GM18909 (cell line): Measurements from ENCODE around the gene SPATA2.

Experiments
- ATAC-seq: cut with Tn5 transposase; IDR thresholded peaks from one replicate; pipeline ENCODE4 v1.9.1; 2021; ENCODE audit warnings: mild to moderate bottlenecking; ENCODE audit not compliant: unreplicated experiment, poor library complexity

SPATA2 gene

DNA sequence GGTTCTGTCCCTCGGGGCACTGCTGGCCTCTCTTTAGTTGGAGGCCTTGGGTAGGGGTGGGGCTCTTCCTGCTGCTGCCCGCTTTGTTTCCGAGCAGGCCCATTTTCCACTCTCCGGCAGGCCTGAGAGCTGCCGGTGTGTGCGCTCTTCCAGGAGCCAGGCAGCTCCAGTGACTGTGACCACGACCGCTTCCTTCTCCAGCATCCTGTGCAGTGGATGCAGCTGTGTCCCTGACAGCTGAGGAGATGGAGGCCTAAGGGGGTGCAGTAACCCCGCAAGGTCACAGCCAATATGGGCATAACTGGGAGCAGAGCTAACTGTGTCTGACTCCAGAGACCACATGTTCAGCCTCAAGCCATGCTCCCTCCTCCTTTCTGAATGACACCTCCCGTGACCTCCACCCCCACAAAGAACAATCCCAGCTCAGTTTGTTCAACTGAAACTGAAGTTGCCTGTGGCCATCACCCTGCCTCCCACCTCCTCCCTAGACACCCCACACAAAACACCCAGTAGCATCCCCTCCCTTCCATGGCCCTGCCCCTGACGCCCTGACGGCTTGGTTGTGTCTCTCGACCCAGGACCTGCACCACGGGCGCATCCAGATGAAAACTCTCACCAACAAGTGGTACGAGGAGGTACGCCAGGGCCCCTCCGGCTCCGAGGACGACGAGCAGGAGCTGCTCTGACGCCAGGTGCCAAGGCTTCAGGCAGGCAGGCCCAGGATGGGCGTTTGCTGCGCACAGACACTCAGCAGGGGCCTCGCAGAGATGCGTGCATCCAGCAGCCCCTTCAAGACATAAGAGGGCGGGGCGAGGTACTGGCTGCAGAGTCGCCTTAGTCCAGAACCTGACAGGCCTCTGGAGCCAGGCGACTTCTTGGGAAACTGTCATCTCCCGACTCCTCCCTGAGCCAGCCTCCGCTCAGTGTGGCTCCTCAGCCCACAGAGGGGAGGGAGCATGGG, 27.8 kb downstream of the SPATA2 start:
- no peak for ATAC-seq

DNA sequence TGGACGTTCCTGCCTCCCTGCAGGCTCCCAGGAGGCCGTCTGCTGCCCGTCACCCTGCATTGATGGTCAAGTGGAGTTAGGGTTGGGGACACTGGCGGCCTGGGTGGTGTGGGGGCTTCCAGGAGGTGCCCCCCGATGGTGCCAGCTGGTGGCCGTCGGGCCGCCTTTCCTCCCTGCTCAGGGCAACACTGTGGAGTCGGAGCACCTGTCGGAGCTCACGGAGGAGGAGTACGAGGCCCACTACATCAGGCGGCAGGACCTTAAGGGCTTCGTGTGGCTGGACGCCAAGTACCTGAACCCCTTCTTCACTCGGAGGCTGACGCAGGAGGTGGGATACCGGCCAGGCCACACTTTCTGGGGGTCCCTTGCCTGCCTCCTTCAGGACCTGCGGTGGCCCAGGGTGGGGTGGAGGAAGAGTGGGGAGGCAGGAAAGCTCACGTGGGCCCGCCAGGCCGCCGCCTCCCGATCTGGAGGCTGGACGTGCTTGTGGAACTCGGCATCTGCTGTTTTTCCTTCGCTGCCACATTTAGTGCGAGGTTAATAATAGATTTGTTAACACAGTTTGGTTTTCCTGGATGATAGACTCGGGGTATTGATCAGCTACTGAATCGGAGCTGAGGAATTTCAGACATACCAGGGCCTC, 28.6 kb downstream of the SPATA2 start:
- ATAC-seq = no peak

DNA sequence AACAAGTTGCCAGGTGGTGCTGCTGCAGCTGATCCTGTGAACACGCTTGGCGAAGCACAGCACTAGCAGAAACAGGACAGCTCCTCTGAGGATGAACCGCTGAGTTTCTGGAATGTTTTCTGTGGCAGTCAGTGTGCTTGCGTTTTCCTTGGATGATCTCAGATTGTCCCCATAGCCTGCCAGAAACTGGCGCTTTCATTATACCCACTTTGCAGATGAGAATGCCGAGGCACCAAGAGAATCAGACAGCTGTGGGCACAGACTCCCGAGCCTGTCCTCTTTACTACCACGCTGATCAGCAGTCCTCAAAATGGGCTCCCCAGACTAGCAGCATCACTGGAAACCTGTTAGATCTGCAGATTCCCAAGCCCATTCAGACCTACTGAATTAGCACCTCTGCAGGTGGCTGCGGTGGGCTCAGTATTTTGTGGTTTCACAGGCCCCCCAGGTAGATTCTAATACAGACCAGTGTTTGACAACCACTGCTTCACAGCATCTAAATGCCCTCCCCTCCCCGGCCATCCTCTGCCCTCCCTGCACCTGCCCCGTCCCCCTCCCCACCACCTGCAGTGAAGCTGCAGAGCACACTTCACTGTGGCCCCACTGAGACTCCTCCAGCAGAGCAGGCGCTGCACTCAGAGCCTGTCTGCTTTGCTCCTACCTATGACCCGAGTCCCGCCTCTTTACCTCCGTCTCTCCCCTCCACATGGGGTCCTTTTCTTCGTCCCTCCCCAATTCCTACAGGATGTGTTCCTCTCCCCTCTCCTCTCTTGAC, 29.6 kb downstream of the SPATA2 start:
- ATAC-seq = no peak

DNA sequence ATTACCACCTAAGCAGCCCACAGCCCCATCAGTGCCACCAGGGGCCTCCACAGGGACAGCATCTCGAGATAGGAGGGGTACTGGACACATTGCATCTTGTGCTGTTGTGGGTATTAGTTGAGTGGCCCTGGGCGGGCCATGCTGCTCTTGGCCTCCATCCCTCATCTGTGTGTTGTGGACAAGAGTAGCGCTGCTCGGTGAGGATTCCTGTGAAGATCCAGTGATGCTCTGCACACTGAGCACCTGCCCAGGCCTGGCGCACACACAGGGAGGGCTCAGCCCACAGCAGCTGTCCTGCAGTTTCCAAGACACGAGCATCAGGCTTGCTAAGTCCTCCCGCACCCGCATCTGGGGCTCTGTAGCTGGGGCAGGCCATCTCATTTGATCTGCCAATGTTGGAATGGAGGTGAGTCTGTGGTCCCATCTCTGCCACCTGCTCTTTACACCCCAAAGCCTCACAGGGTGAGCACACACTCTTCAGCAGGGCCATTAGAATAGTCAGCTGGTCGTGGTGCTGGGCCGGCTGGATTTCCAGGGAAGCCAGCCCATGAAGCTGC, 32.0 kb downstream of the SPATA2 start:
- no peak for ATAC-seq

DNA sequence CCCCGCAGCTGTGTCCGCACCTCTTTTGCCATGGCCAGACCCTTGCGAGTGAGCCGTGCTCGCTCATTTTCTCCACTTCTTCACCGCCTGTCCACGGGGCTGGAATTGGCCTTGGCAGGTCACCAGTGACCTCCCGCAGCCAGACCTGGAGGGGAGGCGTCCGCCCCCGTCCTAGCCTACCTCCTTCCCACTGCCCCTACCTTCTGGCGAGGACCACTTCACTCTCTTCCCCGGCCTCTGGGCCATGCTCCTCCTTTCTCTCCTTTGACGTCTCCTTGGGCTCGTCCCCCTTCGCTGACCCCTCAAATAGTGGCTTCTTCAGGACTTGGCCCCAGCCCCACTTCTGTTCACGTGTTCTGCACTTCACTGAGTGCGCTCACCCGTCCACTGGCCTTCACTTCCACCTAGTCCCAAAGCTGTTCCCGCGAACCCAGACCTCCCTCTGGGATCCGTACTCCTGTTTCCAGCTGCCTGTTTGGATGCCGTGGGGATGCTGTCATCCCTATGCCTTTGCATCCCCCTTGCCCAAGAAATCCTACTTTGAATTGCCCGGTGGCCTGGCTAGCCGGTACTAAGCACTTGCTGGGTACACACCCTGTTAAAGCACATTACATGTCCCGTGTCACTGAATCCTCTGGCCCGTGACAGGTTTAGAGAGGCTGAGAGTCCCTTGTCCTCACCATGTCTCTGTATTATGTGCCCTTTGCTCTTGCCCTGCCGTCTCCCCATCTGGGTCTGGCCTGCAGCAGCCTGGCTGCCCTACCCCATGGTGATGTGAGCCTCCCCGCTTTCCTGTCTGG, 33.0 kb downstream of the SPATA2 start:
- ATAC-seq = no peak

DNA sequence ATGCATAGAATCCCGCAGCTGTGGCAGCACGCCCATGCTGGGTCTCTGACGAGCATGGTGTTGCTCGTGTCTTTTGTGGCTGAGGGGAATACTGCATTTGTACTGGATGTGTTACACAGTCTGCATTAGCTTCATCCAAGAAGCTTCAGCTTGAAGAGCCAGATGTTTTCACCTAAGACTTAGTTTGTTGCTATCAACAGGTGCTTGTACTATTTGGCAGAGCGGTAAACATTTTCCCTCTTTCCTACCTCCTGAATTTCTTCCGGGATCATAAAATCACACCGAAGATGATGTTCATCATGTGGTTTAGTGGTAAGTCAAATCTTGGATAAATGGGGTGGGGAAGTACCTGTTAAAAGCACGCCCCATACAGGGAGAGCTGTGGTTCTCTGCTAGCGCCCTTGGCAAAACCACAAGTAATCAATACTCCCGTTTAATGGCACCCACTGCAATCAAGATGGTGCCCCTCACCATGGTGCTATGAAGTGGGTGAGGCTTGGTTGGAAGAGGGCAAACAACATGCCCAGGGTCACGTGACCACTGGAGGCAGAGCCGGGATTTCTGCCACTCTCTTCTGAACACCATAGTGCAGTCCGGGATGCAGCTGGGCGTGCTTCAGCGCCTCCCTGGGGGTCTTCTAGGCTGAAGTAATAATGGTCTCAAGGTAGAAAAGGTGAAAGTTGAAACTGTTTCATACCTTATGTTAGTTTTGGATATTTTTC, 34.4 kb downstream of the SPATA2 start:
- ATAC-seq = no peak

DNA sequence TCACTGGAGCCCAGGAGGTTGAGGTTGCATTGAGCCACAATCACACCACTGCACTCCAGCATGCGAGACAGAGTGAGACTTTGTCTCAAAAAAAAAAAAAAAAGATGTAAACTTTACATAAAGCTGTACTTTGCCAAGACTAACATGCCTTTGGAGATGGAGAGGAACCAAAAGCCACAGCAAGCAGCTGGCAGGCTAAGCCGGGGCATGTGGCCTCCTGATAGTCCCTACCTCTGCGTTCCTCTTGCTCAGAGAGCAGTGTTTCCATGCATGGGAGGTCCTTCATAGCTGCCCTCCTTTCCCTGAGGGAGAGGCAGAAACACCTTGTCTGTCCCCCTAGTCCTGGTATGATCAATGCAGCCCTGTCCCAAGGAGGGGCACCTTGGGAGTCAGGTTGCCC, 35.2 kb downstream of the SPATA2 start:
- no peak for ATAC-seq

DNA sequence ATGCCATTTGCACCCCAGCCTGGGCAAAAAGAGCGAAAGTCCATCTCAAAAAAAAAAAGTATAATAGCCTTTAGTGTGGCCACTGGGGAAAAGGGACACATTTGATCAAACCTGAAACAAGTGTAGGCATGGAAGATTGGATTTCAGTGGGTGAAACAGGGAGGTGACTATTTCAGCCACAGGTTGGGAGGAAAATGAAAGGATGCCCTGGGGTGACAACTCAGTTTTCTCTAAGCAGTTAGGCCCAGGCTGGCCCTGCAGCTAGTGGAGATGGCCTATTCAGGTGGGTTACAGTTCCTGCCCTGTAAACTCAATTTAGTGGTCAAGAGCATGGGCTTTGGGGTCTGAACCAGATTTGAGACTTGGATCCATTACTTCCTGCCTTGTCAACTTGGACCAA, 36.4 kb downstream of the SPATA2 start:
- no peak for ATAC-seq

DNA sequence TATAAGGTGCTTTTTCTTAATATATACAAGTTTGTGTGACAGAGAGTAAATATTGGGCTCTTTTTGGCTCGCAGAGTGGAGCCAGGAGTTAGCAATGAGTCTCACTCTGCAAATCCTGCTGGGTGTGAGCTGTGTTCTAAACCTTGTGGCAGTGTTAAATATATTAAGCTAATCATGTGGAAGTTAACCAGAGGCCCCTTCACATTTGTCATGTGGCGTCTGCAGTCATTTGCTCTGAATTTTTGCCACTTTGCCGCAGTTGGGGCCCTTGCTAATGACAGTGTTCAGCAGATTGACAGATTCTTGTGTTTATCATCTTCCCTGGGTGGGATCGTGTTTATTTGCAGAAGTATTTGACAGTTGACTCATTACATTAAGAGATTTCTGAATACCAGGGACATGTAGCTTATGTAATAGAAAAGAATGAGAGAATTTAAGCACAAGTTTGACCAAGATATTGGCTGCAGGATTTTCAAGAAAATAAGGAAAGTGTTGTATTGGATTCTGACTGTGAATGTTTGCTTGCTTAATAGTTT, 37.9 kb downstream of the SPATA2 start:
- ATAC-seq = no peak

DNA sequence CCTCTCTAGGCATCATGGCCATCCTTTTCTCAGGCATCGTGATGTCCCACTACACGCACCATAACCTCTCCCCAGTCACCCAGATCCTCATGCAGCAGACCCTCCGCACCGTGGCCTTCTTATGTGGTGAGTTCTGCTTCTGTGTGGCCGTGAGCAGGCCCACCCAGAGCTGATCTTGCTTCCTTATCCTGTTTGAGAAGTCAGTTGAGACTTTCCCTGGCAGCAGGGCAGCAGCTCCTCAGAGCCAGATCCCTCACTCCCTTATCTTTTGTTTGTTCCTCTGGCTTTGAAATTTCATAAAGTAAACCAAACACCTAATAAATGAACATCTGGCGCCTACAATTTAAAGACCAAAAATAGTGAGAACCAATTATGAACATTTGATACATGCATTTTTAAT, 40.6 kb downstream of the SPATA2 start:
- ATAC-seq = no peak

DNA sequence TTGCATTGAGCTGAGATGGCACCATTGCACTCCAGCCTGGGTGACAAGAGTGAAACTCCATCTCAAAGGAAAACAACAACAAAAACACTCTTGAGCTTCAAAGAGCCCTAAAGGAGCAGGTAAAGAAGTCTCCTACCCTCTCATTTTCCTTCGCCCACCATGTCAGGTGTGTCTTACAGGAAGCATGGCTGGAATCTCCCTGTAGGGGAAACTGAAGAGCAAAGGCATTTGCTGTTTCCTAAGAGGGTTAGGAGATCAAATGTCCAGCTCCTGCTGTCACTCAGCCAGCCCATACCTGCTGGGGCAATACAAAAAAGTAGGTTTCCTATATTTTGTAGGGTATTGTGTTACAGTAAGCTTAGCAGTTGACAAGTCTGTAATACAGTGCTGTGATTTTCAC, 43.3 kb downstream of the SPATA2 start:
- no peak for ATAC-seq

DNA sequence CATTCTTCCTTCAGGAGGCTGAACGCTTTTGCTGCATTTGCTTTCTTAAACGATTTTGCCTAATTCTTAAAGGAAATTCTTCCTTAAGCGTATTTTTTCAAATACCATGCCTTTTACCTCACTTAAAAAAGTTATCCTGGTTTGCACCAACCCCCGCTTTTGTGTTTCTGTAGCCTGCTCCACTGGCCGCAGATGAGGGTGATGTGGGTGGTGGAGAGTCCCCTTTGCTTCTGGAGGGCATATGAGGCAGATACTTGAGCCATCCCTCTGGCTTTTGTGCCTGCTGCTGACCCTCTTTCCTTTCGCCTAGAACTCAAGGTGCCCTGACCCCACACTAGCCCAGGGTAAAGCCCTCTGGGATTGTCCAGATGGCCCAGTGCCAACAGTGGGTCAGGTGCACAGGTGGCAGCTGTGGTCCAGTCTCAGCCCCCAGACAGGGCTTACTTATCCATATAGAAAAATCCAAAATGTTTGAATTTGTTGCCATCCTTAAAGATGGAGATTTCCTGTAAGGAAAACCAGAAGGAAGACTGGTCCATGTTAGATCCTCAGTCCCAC, 43.9 kb downstream of the SPATA2 start:
- no peak for ATAC-seq

DNA sequence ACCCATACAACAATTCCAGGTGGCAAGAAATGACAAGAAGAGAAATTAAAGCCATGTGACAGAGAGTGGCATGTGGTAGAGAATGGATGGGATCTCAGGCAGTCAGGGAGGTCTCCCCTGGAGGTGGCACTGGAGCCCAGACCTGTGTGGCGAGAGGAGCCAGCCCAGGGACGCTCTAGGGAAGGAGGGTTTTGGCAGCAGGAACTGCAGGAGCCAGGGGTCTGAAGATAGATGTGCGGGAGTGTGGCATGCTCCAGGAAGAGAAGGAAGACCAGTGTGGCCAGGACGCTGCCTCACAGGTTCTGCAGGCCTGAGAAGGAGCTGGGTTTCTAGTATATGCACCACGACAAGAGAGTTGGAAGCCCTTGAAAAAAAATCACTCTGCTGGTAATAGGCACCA, 45.1 kb downstream of the SPATA2 start:
- no peak for ATAC-seq

DNA sequence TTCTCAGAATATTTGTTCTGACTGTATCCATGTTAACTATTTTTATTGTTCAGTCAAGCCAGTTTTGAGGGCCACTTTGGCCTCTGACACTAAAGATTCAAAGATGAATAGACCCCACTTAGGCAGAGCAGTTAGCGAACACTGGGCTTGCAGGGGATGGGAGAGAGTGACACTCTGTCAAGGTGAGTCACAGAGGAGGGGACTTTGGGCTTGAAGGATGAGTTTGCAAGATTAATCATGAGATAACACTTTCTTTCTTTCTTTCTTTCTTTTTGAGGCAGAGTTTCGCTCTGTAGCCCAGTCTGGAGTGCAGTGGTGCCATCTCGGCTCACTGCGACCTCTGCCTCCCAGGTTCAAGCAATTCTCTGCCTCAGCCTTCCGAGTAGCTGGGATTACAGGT, 46.4 kb downstream of the SPATA2 start:
- no peak for ATAC-seq

DNA sequence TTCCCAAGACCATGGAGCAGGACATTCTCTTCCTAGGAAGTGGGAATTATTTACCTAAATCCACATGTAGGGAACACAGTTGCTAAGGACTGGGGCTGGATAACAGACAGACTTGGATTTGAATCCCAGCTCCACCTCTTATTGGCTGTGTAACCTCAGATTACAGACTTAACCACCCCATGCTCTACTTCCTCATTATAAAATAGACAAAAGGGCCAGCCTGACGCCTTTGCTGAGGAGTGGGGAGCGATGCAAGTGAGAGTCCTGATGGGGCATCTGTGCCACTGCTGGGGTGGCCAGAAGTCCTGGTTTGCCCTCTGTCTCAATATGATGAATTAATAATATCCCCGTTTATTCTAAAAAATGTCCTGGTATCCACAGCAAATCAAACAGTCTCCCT, 46.8 kb downstream of the SPATA2 start:
- ATAC-seq = no peak

DNA sequence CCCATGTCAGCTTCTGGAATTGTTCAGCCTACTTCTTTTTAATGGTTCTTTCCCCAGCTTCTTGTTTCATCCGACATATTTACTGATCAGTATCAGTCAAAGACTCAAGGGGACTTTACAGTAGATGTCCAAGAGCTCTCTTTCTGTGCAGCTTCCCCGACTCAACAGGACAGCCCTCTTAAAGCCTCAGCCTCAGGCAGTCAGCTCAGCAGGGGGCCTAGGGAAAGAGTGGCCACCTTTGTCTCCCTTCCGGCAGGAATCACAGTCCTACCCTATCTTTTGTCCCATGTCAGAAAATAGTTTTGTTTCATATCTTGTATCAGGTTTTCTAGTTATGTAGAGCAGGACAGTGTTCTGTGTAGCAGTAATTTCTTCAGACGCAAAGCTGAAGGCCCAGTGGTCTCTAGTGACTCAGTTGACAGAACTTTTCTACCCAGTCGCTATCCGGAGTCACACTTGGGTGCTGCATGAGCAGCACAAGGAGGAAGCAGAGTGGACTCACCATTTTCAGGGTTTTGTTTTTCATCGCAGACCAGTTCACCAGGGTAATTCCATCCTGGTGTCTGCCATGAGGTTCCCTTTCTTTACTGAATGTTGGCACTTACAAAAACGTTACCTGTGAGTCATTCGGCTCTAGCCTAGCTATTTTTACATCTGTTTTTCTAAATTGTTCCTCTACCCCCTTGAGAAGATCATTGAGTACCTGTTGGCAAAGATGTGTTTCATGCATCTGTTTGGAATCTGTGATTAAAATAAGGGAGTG, 47.7 kb downstream of the SPATA2 start:
- ATAC-seq = no peak

DNA sequence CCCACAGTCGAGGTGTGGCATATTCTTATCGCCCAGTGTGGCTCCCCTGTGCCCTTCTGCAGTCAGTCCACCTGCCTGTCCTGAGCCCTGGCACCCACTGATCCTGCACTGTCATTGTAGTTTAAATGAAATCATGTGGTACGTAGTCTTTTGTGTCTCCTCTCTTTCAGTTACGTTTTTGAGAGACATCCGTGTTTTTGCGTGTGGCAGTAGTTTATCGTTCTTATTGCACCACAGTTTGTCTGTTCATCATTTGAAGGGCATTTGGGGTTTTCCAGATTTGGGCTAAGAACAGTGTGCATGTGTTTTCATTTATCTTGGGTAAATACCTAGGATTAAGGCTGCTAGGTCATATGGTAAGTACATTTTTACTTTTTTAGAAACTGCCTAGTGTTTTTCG, 49.3 kb downstream of the SPATA2 start:
- ATAC-seq = no peak

DNA sequence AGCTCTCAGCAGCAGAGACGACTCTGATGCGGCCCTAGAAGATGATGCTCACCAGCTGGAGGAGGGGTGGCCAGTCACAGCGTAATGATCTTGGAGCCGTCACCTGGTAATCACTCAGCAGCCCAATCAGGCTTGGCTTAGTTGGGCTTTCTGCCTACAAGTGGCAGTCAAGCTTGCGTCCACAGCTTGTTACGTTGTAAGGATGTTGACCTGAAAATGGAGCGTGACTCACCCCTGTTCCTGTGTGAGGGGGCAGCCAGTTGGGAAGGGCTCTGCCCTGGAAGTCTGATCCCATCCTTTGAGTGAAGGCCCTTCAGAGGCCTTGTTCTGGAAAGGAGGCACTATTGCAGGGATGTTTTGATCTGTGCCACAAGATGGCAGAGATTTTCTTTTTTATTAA, 49.8 kb downstream of the SPATA2 start:
- no peak for ATAC-seq
